CD4-positive, alpha-beta T cell treated with Interleukin-6 at 100 ng/mL for 8 hours (primary cell): ENCODE measurements around the gene ABLIM2.

ENCODE experiments used
- DNase-seq: peaks from one replicate; pipeline ENCODE4 v3.0.0-alpha.2; 2020; ENCODE audit warnings: mixed read lengths, low spot score

Gene ABLIM2

DNA sequence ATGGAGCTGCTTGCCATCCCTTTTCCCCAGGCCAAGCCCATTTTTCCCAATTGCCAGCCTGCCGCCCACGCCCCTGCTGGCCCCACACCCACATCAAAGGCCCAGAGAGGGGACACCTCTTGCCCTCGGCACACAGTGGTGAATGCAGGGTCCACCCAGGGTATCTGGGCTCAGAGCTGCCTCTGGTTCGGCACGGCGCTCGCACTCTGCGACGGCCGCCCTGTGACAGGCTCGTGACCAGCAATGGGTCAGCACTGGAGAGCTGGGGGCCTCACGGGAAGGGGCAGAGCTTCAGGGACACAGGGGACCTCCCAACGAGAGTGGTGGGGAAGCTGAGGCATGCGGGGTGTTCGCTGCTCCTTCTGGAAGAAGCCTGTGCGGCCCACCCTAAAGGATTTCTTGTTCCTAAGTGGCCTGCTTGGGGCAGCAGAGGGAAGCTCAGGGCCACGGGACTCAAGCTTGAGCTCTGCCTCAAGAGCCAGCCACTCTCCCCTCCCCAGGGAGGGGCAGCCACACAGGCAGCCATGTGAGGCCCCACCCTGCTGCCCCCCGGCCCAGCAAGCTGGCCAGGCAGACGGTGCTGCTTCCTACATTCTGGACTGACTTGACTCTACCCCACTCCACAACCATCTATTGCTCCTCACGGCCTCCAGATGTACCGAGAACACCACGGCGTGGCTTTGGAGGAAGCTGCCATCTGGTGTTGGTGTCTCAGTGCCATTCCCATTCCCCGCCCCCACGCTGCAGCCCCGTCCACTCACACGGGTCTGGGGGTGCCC lies 73.7 kb downstream of the ABLIM2 start:
- no peak for DNase-seq

DNA sequence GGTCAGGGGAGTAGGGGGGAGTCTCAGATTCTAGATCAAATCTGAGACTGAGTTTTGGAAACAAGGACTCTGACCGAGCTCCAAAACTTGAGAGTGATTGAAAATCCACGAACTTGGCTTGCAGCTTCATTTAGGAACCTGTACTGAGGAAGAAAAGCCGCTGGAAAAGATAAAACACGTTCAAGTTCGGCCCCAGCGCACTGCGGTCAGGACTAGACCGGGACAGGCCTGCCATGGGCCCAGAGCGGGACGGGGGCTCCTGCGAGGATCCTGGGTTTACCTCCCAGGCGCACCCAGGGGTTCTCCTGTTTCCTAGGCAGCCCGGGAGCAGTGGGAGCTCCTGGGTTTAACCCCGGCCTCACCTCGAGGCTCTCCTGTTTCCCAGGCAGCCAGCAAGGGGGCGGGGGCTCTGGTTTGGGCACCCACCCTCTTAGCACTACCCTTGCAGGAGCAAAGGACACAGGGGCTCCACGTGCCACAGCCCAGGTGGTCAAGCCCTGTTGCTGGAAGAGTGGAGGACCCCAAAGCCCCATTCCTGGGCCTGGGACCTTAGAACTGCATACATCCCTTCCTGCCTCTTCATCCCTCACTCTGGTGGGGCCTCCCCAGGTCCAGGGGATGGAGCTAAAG lies 74.5 kb downstream of the ABLIM2 start:
- DNase-seq, result no peak

- DNase-seq, result no peak
Observed at GRCh38 chr4:8083086-8083825, 75.4 kb downstream of the ABLIM2 start.

- no peak for DNase-seq
Observed at GRCh38 chr4:8082517-8083055, 76.0 kb downstream of the ABLIM2 start.

- no peak for DNase-seq
Observed at GRCh38 chr4:8081621-8082516, 76.7 kb downstream of the ABLIM2 start.

DNA sequence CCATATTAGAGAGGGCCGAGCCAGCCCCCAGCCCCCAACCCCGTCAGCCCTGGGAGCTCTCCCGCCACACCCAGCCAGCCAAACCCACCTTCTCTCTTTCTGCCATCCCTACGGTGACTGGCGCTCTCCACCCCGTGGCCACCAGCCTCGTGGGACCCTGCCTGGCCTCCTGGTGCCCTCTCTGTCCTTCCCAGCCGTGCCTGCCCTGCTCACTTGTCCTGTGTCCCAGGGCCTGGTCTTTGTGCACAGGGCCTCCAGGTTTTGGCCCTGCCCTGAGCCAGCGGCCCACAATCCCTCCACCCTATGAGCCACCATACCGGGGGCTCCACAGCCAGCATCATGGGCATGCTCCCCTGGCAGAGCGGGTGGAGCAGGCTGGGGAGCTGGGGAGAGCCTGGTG lies 77.4 kb downstream of the ABLIM2 start:
- no peak for DNase-seq

DNA sequence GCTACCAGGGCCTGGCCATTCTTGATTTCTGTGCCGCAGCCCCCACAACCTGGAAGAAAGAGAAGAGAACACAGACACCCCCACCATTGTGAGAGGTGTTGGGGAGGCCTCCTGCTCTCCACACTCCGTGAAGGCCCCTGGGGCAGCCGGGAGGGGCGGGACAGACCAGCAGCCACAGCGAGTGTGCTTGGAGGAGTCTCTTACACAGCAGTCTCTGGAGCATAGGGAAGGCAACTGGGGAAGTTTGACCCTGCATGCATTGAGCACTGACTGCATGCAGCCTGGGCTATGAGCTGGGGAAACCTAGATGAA lies 77.9 kb downstream of the ABLIM2 start:
- no peak for DNase-seq

DNA sequence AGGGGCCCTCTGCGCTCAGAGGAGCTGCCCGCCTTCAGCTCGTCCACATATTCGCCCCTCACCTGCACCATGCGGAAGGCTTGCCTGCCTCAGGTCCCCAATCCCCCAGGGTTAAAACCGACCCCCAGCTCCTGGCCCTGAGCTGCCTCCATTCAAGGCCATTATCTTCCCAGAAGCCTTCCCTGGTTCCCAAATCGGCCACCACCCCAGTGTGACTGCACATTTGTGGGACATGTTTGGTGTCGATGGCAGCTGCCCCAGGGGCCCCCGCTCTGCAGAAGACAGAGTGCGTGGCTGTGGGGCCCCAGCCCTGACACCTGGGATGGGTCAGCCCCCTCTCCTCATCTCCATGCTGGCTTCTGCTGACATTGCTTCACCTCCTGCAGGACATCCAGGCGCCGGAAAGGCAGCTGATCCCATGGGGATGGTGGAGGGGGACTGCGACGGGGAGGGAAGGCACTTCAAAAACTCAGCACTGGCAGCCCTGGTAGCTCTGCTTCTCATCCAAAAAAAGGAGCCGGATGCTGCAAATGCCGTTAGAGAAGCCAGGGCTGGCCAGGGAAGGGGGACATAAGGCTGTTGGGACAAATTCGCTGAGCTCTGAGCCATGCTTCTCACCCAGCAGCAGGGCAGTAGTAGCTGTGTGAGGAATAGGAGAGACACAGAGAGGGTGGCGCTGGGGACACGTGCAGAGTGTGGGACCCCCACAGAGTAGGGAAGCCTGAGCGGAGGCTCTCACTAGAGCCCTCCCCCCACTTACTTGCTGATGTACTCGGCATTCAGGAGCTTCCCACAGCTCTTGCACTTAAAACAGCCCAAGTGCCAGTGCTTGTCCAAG lies 78.5 kb downstream of the ABLIM2 start:
- no peak for DNase-seq

GRCh38 chr4:8079031-8079885 lies 79.4 kb downstream of the ABLIM2 start:
- DNase-seq, result no peak

DNA sequence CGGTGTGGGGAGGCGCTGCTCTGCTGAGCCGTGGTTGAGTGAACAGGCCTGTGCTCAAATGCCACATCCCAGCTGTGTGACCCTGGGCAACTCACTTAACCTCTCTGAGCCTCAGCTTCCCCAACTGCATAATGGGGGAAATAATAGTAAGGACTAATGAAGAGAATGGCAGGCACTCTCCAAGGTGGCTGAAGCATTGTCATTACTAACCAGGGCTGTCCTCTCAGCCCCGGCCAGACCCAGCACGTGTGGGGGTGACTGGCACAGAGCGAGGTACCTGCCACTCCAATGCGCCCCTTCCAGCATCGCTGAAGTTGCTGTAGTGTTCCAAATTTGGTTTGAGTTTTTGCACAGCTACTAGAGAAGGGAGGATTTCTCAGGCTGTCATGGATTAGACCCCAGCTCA lies 80.0 kb downstream of the ABLIM2 start:
- no peak for DNase-seq

GRCh38 chr4:8078109-8078494 lies 80.5 kb downstream of the ABLIM2 start:
- no peak for DNase-seq

GRCh38 chr4:8077181-8078108 lies 81.2 kb downstream of the ABLIM2 start:
- DNase-seq, result no peak

DNA sequence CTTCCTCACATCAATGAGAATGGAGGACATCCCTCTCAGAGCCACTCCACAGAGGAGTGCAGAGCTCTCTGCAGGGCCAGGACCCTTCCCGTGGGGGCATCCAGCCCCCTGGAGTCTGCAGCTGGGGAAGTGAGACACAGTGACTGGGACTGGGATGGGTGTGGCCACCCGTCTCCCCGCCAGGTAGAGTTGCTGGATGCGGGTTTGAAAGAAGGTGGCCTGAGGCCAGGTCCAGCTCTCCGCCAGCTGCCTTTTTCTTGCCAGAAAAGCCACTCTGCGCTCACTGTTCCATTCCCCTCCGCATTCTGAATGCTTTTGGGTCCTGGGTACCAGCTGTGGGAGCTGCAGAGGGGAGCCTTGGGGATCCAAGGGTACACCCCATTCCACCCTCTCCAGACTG lies 82.6 kb downstream of the ABLIM2 start:
- DNase-seq, result no peak

DNA sequence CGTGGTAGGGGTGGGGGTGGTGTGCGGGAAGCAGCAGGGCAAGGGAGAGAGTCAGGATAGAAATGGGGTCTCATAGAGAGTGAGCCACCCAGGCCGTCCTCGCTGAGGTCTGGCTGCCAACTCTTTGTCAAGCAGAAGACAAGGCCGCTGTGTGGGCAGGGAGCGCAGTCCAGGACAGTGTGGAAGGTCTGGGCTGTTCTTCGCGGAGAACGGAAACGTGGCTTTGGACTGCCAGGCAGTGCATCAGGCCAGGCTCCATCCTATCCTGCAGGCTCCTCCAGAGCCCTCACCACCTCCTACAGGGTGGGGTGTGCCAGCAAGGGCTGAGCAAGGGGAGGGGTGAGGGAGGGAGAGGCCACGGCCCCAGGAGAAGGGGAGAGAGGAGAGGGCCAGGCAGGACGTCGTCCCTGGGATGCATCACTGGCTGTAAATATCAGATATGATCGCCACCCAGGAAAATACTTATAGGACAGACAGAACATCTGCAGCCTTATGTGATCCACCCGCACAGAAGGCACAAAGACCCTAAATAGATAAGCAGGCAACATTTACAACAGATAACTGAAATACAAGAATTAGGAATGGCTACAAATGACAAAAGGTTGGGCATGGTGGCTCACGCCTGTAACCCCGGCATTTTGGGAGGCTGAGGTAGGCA lies 85.3 kb downstream of the ABLIM2 start:
- DNase-seq, result no peak

DNA sequence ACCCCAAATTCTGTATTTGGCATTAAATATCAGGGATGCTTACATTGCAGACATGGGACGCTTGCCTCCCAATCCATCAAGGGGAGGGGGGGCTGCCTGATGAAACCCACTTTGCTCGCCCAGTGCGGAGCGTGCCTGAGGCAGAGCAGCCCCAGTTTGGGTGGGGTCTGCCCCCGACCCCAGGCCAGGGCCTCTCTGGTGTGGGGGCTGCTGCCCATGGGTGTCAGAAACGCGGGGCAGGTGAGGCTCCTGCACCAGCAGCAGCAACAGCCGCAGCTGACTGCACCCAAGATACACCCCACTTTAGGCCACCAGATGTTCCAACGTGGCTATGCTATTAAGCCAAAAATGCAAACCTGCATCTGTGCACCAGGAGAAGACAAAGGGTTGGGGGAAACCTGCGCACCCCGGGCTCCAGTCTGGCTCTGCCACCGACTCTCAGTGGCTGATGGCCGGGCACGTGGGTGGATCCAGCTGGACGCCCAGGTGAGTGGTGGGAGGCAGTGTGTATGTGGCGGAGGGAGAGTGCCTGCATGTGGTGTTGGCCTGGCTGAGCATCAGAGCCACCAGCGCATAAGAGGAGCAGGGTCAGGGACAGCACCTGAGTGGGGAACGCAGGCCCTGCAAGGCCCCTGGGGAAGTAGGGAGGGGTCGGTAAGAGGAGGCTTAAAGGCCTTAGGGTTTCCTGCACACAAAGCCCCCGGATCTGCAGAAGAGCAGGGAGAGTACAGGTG lies 86.2 kb downstream of the ABLIM2 start:
- DNase-seq, result no peak

- no peak for DNase-seq
Observed at GRCh38 chr4:8071766-8072165, 86.8 kb downstream of the ABLIM2 start.
